MM.1S (cell line): ENCODE measurements around the gene LILRA6.

ENCODE experiments used
- EZH2phosphoT487 ChIP-seq: fragments of 300-600 bp; sonication (generic); IDR thresholded peaks from 2 replicates; pipeline ENCODE4 v1.6.1; 2018; ENCODE audit warnings: antibody characterized with exemption, low read length
- TF ChIP-seq, protein P1 (sequence below): fragments of 300-600 bp; sonication (generic); IDR thresholded peaks from 2 replicates; pipeline ENCODE4 v1.5.1; 2016; ENCODE audit warnings: antibody characterized with exemption, low read length, mixed read lengths

DNA sequence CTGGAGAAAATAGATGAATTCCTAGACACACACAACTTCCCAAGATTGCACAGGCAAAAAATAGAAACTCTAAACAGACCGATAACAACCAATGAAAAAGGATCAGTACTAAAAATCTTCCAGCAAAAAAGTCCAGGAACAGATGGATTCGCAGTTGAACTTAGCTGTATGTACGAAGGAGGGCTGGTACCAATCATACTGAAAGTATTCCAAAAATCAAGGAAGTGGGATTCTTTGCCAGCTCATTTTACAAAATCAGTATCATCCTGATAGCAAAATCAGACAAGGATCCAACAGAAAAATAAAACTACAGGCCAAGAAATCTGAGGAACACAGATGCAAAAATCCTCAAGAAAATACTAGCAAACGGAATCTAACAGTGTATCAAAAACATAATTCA is 44.9 kb upstream of the LILRA6 start:
- TF ChIP-seq, protein P1, sequence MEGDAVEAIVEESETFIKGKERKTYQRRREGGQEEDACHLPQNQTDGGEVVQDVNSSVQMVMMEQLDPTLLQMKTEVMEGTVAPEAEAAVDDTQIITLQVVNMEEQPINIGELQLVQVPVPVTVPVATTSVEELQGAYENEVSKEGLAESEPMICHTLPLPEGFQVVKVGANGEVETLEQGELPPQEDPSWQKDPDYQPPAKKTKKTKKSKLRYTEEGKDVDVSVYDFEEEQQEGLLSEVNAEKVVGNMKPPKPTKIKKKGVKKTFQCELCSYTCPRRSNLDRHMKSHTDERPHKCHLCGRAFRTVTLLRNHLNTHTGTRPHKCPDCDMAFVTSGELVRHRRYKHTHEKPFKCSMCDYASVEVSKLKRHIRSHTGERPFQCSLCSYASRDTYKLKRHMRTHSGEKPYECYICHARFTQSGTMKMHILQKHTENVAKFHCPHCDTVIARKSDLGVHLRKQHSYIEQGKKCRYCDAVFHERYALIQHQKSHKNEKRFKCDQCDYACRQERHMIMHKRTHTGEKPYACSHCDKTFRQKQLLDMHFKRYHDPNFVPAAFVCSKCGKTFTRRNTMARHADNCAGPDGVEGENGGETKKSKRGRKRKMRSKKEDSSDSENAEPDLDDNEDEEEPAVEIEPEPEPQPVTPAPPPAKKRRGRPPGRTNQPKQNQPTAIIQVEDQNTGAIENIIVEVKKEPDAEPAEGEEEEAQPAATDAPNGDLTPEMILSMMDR, result no peak
- no peak for TF ChIP-seq EZH2phosphoT487
